DMS114 treated with DMSO at 0.1 percent for 48 hours (cell line): ENCODE results near the gene ZNF273.
"Not testable (repeated sequence)": the region's sequence is repeated elsewhere in the genome, so short reads cannot be mapped to it uniquely, and the experiment has no call there.

Experiments
- DNase-seq: peaks from one replicate; lab custom pipeline; 2025; ENCODE audit not compliant: unreplicated experiment; lab: John Stamatoyannopoulos, UW

ZNF273 gene

DNA sequence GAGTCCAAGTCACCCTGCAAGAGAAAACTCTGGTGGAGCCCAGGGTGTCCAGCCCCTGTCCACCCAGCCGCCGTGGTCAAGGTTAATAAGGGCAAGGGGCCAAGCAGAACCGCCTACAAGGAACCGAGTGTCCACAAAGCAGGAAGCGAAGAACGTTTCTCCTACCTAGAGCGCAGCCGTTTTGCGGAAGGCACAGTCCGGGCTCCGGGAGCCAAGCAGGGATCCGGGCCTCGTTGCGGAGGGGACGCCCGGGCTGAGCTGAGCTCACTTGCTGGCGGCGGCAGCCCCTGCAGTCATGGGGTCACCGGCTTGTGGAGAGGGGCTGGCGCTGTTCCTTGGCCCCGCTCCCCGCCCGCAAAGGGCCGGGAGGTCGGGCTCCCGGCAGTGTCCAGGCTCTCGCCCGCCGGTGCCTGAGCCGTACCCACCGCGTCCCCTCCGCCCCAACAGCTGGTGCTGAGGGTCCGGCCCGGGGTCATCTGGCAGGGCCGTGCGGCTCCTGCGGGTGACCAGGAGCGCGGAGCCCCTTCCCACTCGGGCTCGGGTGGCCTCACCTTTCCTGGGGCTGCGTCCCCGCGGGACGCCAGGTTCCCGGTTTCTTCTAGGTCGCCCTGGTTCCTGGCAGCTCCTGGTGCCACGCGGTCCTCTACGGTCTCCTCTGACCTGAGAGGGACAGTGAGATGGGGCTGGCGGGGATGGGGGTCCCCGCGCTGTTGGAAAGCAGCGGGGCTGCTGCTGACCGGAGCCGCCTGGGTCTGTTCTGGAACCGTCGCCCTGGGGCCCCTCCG is 14.0 kb upstream of the ZNF273 start:
- no peak for DNase-seq

DNA sequence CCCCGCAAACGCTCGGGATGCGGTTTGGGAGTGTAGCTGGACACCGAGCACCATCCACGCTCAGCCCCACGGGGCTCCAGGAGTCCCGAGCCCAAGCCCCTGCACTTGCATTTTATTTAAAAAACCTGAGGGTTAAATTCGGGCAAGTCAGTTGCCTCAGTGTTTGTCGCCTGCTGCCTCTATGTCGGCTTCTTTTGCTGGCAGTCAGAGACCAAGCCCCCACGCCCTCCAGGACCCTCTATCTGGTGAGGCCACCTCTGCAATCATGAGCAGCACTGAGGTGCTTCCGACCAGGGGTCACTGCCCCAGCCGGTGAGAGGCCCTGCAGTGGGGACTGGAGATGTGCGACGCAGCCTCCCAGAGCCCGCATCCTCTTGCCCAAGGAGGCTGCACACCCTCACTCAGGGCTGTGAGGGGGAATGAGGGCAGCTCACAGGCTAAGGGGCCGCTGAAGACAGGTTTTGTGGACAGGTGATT is 13.3 kb upstream of the ZNF273 start:
- no peak for DNase-seq

DNA sequence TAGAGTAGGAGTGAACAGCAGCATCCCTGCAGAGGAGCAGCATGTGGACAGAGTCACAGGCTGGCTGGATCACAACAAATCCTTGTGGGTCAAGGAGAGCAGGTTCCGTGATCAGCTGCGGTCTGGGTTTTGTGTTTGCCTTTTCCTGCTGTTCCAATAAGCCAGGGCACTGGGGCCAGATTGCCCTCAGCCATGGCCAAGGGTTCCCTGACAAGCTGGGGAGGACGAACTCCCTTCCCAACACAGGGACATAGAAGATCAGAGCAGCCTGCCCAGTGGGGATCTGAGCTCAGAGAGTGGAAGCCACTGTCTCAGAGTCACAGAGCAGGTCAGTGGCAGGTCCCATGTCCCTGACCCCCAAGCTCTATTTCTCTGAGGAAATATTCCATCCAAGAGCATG is 12.8 kb upstream of the ZNF273 start:
- DNase-seq, result not testable (repeated sequence)

DNA sequence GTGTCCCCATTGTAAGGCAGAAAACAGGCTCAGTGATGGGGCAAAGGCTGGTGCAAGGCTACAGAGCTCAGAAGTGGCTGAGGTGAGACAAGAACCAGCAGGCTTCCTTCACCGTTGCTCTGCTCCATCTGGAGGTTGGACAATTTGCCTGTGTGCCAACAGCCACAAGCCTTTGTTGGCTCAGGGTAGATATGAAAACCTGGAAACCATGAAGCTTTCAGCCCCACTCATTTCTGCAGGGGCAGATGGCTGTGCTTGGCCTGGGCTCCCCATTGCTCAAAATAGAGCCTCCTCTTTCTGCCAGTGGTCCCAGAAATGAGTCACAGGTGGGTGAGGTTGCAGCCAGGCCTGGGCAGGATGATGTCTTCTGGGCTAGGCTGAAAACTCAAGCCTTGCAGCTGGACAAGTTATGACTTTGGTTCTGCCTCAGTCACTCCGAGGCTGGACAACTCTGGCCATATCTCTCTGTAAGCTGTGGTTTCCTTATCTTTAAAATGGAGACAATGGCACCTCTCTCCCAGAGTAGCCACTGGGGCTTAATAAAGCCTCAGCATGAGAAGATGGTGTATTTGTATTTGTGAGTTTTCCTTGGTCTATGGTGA is 12.2 kb upstream of the ZNF273 start:
- no peak for DNase-seq

DNA sequence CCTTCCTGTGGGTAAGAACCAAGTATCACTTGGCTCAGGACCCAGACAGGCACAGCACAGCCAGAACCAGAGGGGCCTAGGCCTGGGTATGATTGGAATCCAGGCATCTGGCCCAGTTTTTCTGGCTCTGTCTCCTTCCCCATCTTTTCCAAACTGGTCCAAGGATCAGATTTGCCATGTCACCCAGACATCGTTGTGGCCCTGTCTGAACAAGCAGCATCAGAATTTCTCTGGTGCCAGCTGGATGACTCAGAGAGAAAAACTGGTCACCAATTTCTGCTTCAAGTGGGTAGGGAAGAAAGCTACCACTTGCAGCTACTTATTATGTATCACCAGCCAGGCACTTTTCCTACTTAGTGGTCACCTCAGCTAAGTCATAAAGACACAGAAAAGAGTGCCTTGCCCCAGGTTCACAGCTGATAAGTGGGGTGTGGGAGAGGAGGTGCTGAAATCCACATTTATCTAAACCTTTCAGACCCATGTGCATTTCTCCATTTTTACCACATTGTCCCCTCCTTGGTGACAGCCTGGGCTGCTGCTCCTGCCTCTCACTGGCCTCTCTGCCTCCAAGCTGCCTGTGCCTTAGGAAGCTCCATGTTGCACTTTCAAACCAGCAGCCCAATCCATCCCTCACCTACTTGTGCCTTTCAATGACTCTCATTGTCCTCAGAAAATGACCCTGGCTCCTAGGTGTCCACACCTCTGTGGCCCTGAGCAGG is 11.6 kb upstream of the ZNF273 start:
- not testable (repeated sequence) for DNase-seq

DNA sequence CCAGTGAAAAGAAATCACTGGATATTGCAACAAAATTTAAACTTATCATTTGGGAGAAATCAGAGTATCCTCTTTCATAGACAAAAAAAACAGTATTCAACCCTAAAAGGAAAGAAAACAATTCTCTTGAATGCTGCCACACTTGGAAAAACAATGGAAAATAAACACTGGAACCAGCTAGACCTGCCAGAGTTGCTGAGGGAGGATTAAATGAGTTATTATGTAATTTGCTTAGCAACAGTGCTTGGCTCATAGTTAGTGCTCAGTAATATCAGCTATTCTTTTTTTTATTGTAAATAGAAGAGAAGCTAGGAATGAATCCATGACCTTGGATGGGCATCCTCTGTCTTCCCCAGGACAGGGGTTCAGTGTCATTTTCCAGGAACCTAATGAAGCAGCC is 11.0 kb upstream of the ZNF273 start:
- DNase-seq, result no peak

DNA sequence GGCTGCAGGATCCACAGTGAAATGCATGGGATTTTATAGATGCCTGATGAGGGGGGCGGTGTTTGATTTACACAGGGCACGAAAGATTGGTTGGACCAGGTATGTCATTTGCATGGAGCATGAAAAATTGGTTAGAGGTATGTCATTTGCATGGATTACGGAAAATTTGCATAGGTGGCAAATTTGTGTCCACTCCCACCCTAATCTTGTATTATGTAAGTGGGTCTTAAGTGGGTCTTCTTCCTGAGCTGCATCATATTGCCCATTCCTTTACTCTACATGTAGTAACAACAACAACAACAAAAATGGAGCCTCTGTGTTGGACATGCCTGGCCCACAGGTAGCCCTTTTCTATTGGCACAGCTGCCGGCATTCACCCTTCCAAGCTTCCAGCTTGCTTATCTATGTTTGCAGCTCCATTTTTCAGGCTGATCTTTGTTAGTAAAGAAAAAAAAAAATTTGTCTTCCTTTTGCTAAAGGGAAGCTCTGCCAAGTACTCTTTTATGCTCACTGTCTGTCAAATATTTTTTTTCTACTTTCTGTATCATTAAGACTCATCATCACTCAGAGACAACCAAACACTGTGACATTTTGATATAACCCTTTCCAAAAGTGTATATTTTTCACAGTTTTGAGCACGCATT is 10.3 kb upstream of the ZNF273 start:
- no peak for DNase-seq

DNA sequence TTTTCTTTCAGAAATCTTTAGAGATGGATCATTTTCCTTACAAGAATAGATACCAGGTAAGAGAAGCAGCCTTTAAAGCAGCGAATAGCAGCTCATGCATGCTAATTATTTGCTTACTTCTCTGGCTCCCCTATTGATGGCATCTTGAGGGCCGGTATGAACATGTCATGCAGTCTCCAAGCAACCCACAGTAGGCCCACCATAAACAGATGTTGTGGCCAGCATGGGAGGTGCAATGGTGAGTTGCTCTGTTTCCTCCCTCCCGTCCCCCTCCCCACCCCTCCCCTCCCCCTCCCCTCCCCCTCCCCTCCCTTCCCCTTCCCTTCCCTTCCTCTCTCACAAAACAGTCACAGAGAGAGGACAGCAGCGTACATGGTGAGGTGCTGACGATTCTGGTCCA is 9.7 kb upstream of the ZNF273 start:
- no peak for DNase-seq

DNA sequence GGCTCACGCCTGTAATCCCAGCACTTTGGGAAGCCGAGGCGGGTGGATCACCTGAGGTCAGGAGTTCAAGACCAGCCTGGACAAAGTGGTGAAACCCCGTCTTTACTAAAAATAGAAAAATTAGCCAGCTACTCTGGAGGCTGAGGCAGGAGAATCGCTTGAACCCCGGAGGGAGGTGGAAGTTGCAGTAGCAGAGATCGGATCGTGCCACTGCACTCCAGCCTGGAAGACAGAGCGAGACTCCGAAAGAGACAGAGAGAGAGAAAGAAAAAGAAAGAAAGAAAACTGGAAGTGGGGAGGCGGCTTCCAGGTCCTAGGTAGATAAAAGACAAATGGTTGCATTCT is 640 bp upstream of the ZNF273 start:
- DNase-seq, result not testable (repeated sequence)

DNA sequence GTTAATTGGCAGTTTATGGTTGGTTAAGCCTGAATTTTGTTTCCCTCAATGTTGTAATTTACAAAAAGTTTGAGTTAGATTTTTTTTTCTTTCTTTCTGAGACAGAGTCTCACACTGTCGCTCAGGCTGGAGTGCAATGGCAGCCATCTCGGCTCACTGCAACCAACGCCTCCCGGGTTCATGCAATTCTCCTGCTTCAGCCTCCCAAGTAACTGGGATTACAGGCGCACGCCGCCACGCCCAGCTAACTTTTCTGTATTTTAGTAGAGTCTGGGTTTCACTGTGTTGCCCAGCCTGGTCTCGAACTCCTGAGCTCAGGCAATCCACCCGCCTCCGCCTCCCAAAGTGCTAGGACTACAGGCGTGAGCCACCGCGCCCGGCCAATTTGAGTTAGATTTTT is 935 bp downstream of the ZNF273 start:
- no peak for DNase-seq

DNA sequence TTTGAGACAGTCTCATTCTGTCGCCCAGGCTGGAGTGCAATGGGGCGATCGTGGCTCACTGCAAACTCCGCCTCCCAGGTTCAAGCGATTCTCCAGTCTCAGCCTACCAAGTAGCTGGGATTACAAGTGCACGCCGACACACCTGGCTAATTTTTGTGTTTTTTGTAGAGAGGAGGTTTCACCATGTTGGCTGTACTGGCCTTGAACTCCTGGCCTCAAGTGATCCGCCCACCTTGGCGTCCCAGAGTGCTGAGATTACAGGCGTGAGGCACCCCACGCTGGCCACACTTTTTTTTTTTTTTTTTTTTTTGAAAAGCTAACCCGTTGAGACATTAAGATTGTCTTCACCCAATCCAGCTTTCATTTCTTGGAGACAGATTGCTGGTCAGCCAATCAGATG is 2.1 kb downstream of the ZNF273 start:
- DNase-seq, result no peak

DNA sequence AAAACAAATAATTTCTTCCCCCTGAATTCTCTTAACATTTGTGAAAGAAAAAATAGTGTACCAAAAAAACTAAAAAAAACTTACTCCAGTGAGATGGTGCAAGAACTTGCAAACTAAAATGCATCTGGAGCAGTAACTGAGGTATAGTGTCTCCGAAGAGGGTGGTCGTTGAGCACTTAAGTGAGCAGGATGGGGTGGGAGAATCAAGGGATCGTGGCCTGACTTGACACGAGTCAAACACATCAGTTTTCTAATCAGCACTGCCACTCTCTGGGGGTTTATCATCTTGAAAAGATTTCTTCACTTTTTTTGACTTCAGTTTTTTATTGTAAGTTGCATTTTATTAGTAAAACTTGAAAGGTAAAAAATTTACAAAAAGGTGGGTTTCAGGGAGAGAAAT is 2.5 kb downstream of the ZNF273 start:
- DNase-seq, result no peak

DNA sequence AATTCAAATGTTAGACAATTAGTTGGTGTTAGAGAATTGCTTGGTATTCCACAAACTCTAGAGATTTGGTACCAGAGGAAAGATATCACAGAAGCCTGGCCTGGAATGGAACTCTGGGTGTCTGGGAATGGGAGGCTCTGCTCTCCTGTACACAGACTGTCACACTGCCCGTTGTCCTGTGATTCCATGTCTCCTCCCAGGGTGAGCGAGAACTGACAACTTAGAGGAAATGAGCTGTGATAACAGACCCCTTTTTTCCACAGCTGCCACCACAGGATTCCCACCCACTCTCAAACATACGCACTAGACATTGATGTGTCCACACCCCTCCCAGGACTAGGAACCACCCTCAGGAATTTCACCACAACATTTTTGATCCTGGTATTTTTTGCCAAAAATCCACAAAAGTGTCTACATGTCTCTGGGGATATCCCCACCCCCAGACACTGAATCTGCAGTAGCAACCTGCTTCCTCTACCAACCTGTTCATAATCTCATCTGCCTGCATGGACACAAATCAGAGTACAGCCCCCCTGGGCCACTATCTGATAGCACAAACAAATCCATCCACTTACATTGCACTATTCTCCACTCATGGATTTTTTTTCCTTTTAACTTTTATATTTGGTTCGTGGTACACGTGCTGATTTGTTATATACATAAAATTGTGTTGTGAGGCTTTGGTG is 4.7 kb downstream of the ZNF273 start:
- no peak for DNase-seq

DNA sequence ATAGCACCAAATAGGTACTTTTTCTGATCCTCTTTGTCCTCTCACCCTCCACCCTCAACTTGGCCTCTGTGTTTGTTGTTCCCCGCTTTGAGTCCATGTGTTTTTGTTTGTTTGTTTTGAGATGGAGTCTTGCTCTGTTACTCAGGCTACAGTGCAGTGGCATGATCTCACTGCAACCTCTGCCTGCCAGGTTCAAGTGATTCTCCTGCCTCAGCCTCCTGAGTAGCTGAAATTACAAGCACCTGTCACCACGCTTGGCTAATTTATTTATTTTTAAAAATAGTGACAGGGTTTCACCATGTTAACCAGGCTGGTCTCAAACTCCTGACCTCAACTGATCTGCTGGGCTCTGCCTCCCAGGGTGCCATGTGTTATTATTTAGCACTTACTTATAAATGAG is 5.3 kb downstream of the ZNF273 start:
- DNase-seq, result no peak

DNA sequence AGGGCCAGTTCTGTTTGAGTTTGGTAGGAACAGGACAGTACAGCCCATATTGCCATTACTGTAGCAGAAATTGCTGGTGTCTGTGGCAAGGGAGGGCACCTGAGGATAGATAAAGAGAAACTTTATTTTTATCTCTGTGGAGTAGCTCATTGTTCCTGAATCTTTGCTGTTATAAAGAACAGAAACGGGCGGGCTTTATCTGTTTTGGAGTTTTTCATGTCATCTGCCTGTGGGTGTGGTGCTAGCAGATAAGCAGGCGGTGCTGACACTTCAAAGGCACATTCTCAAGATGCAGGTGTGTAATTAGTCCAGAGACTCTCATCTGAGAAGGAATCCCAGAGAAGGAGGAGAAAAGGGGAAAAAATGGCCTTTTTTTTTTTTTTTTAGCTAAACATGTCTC is 11.5 kb downstream of the ZNF273 start:
- DNase-seq, result no peak

DNA sequence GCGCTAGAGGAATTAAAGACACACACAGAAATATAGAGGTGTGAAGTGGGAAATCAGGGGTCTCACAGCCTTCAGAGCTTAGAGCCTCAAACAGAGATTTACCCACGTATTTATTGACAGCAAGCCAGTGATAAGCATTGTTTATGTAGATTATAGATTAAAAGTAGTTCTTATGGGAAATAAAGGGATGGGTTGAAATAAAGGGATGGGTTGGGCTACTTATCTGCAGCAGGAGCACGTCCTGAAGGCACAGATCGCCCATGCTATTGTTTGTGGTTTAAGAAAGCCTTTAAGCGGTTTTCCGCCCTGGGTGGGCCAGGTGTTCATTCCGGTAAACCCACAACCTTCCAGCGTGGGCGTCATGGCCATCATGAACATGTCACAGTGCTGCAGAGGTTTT is 12.2 kb downstream of the ZNF273 start:
- not testable (repeated sequence) for DNase-seq

DNA sequence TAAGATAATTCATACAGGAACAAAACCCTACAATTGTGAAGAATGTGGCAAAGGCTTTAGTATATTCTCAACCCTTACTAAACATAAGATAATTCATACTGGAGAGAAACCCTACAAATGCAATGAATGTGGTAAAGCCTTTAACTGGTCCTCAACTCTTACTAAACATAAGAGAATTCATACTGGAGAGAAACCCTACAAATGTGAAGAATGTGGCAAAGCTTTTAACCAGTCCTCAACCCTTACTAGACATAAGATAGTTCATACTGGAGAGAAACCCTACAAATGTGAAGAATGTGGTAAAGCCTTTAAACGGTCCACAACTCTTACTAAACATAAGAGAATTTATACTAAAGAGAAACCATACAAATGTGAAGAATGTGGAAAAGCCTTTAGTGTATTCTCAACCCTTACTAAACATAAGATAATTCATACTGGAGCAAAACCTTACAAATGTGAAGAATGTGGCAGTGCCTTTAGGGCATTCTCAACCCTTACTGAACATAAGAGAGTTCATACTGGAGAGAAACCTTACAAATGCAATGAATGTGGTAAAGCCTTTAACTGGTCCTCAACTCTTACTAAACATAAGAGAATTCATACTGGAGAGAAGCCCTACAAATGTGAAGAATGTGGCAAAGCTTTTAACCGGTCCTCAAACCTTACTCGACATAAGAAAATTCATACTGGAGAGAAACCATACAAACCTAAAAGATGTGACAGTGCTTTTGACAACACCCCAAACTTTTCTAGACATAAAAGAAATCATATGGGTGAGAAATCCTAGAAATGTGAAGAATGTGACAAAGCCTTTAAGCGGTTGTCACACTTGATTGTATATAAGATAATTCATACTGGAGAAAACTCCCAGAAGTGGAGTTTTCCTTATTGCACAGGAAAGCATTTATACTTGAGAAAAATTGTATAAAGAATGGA is 25.4 kb downstream of the ZNF273 start:
- DNase-seq, result not testable (repeated sequence)

DNA sequence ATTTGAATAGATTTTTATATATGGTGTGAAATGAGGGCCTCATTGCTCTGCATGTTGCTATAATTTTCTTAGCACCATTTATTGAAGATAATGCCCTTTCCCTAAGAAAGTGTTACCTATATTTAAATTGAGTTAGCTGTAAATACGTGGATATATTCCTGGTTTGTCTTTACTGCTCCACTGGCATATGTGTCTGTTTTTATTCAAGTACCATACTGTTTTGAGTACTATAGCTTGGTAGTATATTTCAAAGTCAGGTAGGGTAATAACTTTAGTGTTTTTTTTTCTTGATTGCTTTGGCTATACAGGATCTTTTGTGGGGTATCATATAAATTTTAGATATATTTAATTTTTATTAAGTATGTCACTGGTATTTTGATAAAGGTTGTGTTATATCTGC is 31.4 kb downstream of the ZNF273 start:
- no peak for DNase-seq

DNA sequence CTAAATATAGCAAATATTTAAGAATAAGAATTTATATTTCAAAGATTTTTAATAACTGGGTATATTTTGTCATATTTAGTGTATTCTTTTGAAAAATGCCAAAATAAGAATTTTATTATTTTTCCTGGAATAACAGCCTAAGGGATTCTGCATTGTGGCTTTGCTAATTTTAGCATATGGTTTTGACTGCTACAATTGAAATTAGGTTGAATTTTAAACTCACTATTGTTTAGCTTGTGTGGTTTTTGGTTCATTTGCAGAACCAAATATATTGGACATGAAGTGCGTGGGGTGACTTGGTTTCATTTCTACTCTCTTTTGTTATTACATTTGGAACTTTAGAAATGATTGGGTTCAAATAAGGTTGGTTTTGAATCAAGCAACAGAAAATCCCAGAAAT is 35.5 kb downstream of the ZNF273 start:
- DNase-seq, result no peak

DNA sequence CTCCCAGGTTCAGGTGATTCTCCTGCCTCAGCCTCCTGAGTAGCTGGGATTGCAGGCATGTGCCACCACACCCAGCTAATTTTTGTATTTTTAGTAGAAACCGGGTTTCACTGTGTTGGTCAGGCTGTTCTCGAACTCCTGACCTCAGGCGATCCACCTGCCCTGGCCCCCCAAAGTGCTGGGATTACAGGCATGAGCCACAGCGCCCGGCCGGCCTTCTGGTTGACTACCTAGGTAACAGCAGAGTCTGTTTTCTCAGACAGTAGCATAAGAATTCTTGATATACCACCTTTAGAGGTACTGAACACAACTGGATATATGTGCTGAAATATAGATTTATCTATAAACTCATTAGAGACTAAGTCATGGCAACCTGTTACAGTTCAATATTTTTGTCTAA is 36.9 kb downstream of the ZNF273 start:
- DNase-seq, result not testable (repeated sequence)
